Renal pelvis (tissue), 12 donors: ENCODE measurements around the gene ANKDD1B. TPM values are rescaled to one million over a fixed set of nuclear protein-coding genes. Genes with fewer than 3 reads are reported as not detected.
A peak's percentile ranks its signal among the peaks of the same experiment; 100 is the strongest.
"Not testable (repeated sequence)": the region's sequence is repeated elsewhere in the genome, so short reads cannot be mapped to it uniquely, and the experiment has no call there.

Experiments used
- DNase-seq: peaks from one replicate; pipeline ENCODE4 v3.0.0-alpha.2; 2013
- long read RNA-seq, 16 experiments: transcript quantifications; one replicate each; lab custom pipeline, GENCODE V29; 2026
- polyA plus RNA-seq, 3 donors: library from polyadenylated mRNA; unstranded; fragments of 120-200 nt; gene quantifications; one replicate each; pipeline ENCODE4 v1.2.1, GENCODE V29; 2013; ENCODE audit not compliant: insufficient read length in 3 of 3

The ANKDD1B gene
- 10 to 100 TPM in 2 of 3 donors, 1 to 10 TPM in 1; 6.2 to 10.3 (median 10.2) TPM for polyA plus RNA-seq
- long read RNA-seq, donor 1: 0 reads
- long read RNA-seq, donor 2: 0 reads
- long read RNA-seq, donor 3, partial matches to known transcripts: 5 of 5 reads
- long read RNA-seq, donor 3, other reads (novel, unspliced or antisense): 0 of 5 reads
- long read RNA-seq, donor 4: 0 reads
- long read RNA-seq, donor 5: 0 reads
- long read RNA-seq, donor 6, partial matches to known transcripts: 7 of 7 reads
- long read RNA-seq, donor 6, other reads (novel, unspliced or antisense): 0 of 7 reads
- long read RNA-seq, donor 7: 0 reads
- long read RNA-seq, donor 8: 0 reads
- long read RNA-seq, donor 9: 0 reads
- long read RNA-seq, donor 10: 0 reads
- long read RNA-seq, donor 11: 0 reads
- long read RNA-seq, donor 12: 0 reads
- long read RNA-seq, donor 13: 0 reads
- long read RNA-seq, donor 14: 0 reads
- long read RNA-seq, donor 15: 0 reads
- long read RNA-seq, donor 16: 0 reads

- DNase-seq: peak; percentile 54
These were observed at the start of gene ANKDD1B for GRCh38 chr5:75611311-75612225. Gene ANKDD1B, plus strand, starts transcription at chr5:75611453. Its CDS starts 182 bp downstream, at chr5:75611635.

- not testable (repeated sequence) for DNase-seq
These were observed 45.1 kb upstream of the ANKDD1B start for GRCh38 chr5:75565991-75566709.

- DNase-seq: peak; percentile 34
These were observed 44.4 kb upstream of the ANKDD1B start for GRCh38 chr5:75566710-75567309.

DNA sequence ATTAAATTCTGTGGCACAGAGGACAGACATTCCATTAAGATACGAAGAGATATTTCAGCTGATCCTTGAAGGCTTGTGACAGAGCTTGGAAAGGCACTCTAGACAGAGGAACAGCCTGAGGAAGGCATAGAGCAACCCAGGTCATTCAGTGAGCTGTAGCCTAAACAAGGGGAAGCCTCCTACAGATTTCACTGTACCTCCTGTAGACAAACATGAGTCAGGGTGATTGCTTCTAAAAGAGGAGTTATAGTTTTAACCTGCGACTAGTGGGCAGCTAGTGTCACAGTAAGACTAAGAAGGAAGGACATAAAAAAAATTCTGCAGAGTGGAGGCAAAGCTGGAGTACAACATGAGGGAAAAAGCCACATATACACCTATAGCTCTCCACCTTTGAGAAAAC, 43.5 kb upstream of the ANKDD1B start:
- DNase-seq: no peak

GRCh38 chr5:75568202-75568601, 43.1 kb upstream of the ANKDD1B start:
- DNase-seq: no peak

DNA sequence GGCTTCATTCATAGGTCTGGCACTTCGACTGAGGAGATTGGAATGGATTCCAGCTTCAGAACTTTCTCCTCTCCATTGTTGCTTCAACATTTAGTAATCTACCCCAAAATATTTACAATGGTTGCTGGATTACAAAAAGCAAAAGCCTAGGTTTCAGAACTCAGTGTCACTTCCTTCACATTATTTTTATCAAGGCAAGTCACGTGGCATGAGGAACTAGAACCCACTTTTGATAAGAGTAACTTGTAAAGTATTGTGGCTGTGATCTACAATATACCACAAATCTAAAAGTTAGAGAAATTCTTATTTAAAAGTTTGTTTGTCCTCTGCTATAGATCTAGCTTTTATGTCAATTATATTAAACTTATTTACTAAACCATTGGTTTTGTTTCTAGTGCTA, 39.7 kb upstream of the ANKDD1B start:
- DNase-seq: no peak

- no peak for DNase-seq
These were observed 36.5 kb upstream of the ANKDD1B start for GRCh38 chr5:75574791-75575190.

DNA sequence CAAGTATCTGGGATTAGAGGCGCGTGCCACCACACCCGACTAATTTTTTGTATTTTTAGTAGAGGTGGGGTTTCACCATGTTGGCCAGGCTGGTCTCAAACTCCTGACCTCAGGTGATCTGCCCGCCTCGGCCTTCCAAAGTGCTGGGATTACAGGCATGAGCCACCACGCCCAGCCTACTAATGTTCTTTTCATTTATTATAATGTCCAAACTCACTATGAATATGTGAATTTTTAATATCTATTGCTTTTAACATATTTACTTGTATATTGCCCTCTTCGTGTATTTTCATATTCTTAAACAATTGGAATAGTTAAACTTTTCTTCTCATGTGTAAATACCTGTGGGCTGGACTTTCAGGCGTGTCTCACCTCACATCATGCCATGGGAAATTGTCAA, 33.0 kb upstream of the ANKDD1B start:
- DNase-seq: not testable (repeated sequence)

DNA sequence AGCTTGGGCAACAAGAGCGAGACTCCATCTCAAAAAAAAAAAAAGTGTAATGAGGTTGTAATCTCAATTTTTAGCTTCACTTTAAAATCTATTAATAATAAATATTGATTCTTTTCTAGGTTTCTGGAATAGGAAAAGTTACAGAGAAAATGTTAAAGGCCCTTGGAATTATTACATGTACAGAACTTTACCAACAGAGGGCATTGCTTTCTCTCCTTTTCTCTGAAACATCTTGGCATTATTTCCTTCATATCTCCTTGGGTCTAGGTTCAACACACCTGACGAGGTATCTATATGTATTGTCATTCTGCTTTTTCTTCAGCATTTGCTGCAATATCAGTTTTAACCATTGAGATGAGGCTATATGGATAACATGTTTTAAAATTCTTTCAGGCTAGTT, 26.6 kb upstream of the ANKDD1B start:
- DNase-seq: no peak

DNA sequence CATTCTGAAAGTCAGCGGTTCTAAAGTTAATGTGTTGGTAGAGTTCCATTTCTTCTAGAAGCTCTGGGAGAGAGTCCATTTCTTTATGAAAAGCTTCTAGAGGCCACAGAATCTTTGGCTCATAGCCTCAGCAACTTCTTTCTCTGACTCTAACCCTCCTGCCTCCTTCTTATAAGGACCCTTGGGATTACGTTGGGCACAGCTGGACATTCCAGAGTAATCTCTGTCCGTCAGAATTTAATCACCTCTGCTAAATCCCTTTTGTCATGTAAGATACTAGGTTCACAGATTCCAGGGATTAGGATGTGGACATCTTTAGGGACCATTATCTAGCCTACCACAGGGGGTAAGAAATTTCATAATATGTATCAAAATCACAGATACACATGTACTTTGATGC, 22.6 kb upstream of the ANKDD1B start:
- DNase-seq: no peak

- DNase-seq: no peak
These were observed 10.7 kb upstream of the ANKDD1B start for GRCh38 chr5:75600535-75600934.

DNA sequence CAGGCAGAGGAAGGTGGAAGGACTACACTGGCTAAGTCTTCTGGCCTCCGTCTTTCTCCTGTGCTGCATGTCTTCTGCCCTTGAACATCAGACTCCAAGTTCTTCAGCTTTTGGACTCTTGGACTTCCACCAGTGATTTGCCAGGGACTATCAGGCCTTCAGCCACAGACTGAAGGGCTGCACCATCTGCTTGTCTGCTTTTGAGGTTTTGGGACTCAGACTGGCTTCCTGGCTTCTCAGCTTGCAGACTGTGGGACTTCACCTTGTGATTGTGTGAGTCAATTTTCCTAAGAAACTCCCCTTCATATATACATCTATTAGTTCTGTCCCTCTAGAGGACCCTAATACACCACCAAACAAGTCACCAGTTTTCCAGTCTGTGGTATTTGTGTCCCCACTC, 9.7 kb upstream of the ANKDD1B start:
- DNase-seq: no peak

DNA sequence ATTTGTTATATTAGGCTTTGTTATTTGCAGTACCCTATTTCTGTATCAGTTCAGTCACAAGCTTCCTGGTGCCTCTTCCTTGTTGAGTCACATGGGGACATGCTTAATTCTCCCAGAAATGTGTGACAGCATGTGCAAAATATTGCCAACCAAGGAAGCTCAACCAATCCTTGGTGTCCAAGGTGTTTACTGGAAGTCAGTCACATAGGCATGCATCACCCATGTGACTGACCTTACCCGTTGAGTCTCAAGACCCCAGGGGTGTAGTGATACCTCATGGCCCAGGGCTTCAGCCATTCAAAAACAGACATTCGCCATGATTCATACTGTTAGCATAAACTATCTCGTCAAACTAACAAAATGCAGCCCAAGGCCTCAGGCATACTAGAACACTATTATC, 9.3 kb upstream of the ANKDD1B start:
- DNase-seq: no peak

DNA sequence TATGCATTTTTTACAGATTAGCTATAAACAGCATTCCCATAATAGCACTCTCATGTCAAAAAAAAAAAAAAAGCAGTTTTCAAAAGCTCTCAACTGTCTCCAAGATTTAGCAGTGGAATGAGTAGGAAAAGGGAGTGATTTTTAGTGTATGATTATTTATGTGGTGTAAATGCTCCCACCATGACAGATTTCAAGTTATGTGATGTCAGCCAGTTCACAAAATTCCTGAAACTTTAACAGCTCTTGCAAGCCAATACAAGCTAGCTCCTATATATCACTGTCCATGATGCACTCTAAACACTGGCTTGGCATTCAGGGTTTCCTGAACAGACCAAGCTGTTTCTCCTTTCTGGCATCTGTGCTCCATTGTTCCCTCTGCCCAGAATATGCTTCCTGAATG, 7.9 kb upstream of the ANKDD1B start:
- peak; percentile 48 for DNase-seq

DNA sequence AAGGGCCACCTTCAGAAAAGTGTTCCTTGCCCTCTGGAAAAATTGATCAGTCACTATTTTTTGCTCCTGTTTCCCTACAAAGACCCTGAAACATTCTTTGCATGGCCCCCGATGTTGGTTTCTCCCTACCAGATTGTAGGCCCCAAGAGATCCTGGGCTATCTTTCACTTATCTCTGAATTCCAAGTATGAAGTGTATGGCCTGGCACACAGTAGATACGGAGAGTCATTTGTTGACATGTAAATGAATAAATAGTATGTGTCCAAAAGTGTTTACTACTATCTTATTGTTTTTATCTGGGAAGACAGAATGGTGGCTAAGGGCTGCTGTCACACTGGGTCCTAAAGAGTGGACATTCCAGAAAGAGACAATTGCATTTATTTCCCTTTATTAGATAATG, 7.4 kb upstream of the ANKDD1B start:
- DNase-seq: no peak

GRCh38 chr5:75607341-75607740, 3.9 kb upstream of the ANKDD1B start:
- DNase-seq: not testable (repeated sequence)

- DNase-seq: no peak
These were observed 2.4 kb upstream of the ANKDD1B start for GRCh38 chr5:75608870-75609269.

GRCh38 chr5:75610201-75610600, 1.1 kb upstream of the ANKDD1B start:
- DNase-seq: no peak

- not testable (repeated sequence) for DNase-seq
These were observed 368 bp upstream of the ANKDD1B start for GRCh38 chr5:75610859-75611310.

GRCh38 chr5:75612226-75612569, 945 bp downstream of the ANKDD1B start:
- no peak for DNase-seq

DNA sequence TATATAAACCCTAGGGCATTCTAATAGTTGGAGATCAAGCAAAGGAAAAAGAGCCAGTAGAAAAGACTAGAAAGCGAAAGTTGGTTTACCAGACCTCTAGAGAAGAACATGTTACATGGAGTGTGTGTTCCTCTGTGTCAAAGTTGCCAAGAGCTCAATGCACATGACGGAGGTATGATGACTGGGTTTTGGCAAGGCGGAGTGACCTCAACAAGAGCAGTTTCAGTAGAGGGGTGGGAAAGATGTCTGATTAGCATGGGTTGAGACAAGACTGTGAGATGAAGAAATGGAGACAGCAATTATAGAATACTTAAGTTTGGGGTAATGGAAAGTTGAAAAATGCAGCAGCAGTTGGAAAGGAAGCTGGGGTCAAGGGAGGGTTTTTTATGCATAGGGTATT, 1.6 kb downstream of the ANKDD1B start:
- DNase-seq: no peak

GRCh38 chr5:75614176-75614575, 2.9 kb downstream of the ANKDD1B start:
- no peak for DNase-seq
